CD4-positive, alpha-beta T cell (primary cell): ENCODE data around the gene SLC38A10. TPM values are rescaled to one million over a fixed set of nuclear protein-coding genes. Genes with fewer than 3 reads are reported as not detected.
A peak's percentile ranks its signal among the peaks of the same experiment; 100 is the strongest.
"Not testable (repeated sequence)": the region's sequence is repeated elsewhere in the genome, so short reads cannot be mapped to it uniquely, and the experiment has no call there.

Source experiments
- ATAC-seq: fragments of 200-7000 bp; cut with Tn5 transposase; one replicate; pipeline ENCODE4 v1.10.0; 2022; ENCODE audit warnings: mild to moderate bottlenecking; ENCODE audit not compliant: poor library complexity
- CTCF ChIA-PET: fragments of 350-600 bp; sonication (Branson Sonifier 250); formaldehyde crosslinking; loops from one replicate; lab custom pipeline; 2021; ENCODE audit warnings: antibody characterized with exemption, inconsistent platforms; lab: Charles Lee
- POLR2A ChIA-PET: fragments of 350-600 bp; sonication (Branson Sonifier 250); formaldehyde crosslinking; loops from one replicate; lab custom pipeline; 2021; ENCODE audit warnings: antibody characterized with exemption, inconsistent platforms; lab: Charles Lee
- DNase-seq, 14 experiments: peaks; one replicate each; pipeline ENCODE4 v3.0.0-alpha.2; 2013 to 2020; ENCODE audit warnings: mixed read lengths in 2 of 14
- H3K27ac ChIP-seq, 2 donors: one replicate each; pipeline versions ENCODE4 v1.5.1 to v1.7.0; 2013; ENCODE audit warnings: low read length in 2 of 2, low read depth in 1 of 2, mild to moderate bottlenecking in 1 of 2
- H3K27me3 ChIP-seq, 2 experiments: 1 replicate in 1 of 2; 2 replicates in 1 of 2; pipeline versions ENCODE4 v1.6.1 to v1.7.0; 2013; ENCODE audit warnings: low read length in 2 of 2, control low read depth in 1 of 2, mild to moderate bottlenecking in 1 of 2, moderate library complexity in 1 of 2; ENCODE audit not compliant: insufficient read depth in 2 of 2, control insufficient read depth in 1 of 2
- H3K36me3 ChIP-seq: one replicate; pipeline ENCODE4 v1.6.1; 2013; ENCODE audit warnings: low read length, control low read depth; ENCODE audit not compliant: insufficient read depth
- H3K4me1 ChIP-seq: one replicate; pipeline ENCODE4 v1.6.1; 2013; ENCODE audit warnings: low read length, control low read depth; ENCODE audit not compliant: insufficient read depth
- H3K4me3 ChIP-seq: one replicate; pipeline ENCODE4 v1.5.1; 2013; ENCODE audit warnings: mild to moderate bottlenecking, low read length, moderate library complexity
- H3K9me3 ChIP-seq, 2 experiments: 1 replicate in 1 of 2; 2 replicates in 1 of 2; pipeline versions ENCODE4 v1.6.1 to v1.7.0; 2013; ENCODE audit warnings: low read length in 2 of 2, mild to moderate bottlenecking in 2 of 2, control low read depth in 1 of 2, moderate library complexity in 1 of 2; ENCODE audit not compliant: control insufficient read depth in 1 of 2, insufficient read depth in 1 of 2
- H3K27ac Mint-ChIP-seq: one replicate; pipeline ENCODE4 v1.8.0; 2020; ENCODE audit warnings: mixed read lengths
- H3K27me3 Mint-ChIP-seq: one replicate; pipeline ENCODE4 v1.8.0; 2021; ENCODE audit warnings: mixed read lengths
- H3K36me3 Mint-ChIP-seq: one replicate; pipeline ENCODE4 v1.8.0; 2021; ENCODE audit warnings: low read depth, mixed read lengths
- H3K4me1 Mint-ChIP-seq: one replicate; pipeline ENCODE4 v1.8.0; 2021; ENCODE audit warnings: low read depth, mixed read lengths
- H3K4me3 Mint-ChIP-seq: one replicate; pipeline ENCODE4 v1.8.0; 2020; ENCODE audit warnings: mild to moderate bottlenecking, mixed read lengths
- H3K9me3 Mint-ChIP-seq: one replicate; pipeline ENCODE4 v1.8.0; 2020; ENCODE audit warnings: mixed read lengths
- intact Hi-C, 2 experiments: fragments of 100-400 bp; cut with DNase I in 1 of 2; cut with micrococcal nuclease in 1 of 2; formaldehyde crosslinking; loops; one replicate each; pipeline versions ENCODE4 v1.15.1 to v1.9.0; 2023 to 2025; cut with DNase I, micrococcal nuclease
- total RNA-seq, 174 experiments: library from RNA in 2 of 174; stranded (reverse) in 2 of 174; gene quantifications; one replicate each; pipeline ENCODE4 v1.2.3 and lab custom pipeline; 2021 to 2026
- TF ChIP-seq, protein P1 (sequence below): fragments of 200-600 bp; IDR thresholded peaks from one replicate; pipeline ENCODE4 v1.8.0; 2022; ENCODE audit warnings: antibody characterized with exemption, mild to moderate bottlenecking

Gene SLC38A10
- total RNA-seq, 2 experiments from 2014 or later: 22.8 to 26.4 TPM

- TF ChIP-seq, protein P1, sequence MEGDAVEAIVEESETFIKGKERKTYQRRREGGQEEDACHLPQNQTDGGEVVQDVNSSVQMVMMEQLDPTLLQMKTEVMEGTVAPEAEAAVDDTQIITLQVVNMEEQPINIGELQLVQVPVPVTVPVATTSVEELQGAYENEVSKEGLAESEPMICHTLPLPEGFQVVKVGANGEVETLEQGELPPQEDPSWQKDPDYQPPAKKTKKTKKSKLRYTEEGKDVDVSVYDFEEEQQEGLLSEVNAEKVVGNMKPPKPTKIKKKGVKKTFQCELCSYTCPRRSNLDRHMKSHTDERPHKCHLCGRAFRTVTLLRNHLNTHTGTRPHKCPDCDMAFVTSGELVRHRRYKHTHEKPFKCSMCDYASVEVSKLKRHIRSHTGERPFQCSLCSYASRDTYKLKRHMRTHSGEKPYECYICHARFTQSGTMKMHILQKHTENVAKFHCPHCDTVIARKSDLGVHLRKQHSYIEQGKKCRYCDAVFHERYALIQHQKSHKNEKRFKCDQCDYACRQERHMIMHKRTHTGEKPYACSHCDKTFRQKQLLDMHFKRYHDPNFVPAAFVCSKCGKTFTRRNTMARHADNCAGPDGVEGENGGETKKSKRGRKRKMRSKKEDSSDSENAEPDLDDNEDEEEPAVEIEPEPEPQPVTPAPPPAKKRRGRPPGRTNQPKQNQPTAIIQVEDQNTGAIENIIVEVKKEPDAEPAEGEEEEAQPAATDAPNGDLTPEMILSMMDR: no peak
- Mint-ChIP-seq H3K4me1 (peaks cover 13% of the 10 kb centered on the region), H3K4me3 (no peak overlapping the region), H3K27me3 (no peaks in the 10 kb centered on the region), H3K36me3 (peaks cover 30% of the 10 kb centered on the region), H3K9me3 (no peaks in the 10 kb centered on the region), H3K27ac (no peak overlapping the region)
- ChIA-PET POLR2A (interaction anchor here (1.4 kb wide), 1 partner anchor 9 kb away, joined by 4 read pairs; the partner anchor contains the start of gene TEPSIN), CTCF (no interaction called here)
- no peaks in the 10 kb centered on the region for H3K9me3 ChIP-seq
- no peak for DNase-seq
- no peaks in the 10 kb centered on the region for H3K27me3 ChIP-seq
- H3K4me1 ChIP-seq: no peaks in the 10 kb centered on the region
- H3K36me3 ChIP-seq: peaks cover 43% of the 10 kb centered on the region
- intact Hi-C loops: no loop called here
- no peak overlapping the region for H3K27ac ChIP-seq
- H3K4me3 ChIP-seq: no peak overlapping the region
- ATAC-seq: no peak
Measured at GRCh38 chr17:81229666-81229920, 65.5 kb downstream of the SLC38A10 start.

- no peaks in the 10 kb centered on the region for H3K4me1 ChIP-seq
- no peaks in the 10 kb centered on the region for H3K9me3 ChIP-seq
- DNase-seq (no peak), ATAC-seq (no peak)
- Mint-ChIP-seq H3K27me3 (no peaks in the 10 kb centered on the region), H3K36me3 (peaks cover 29% of the 10 kb centered on the region), H3K4me1 (peaks cover 12% of the 10 kb centered on the region), H3K4me3 (no peak overlapping the region), H3K9me3 (no peaks in the 10 kb centered on the region), H3K27ac (no peak overlapping the region)
- no peak overlapping the region for H3K4me3 ChIP-seq
- H3K27me3 ChIP-seq: no peaks in the 10 kb centered on the region
- intact Hi-C loops: no loop called here
- POLR2A ChIA-PET: no interaction called here
- CTCF ChIA-PET: no interaction called here
- H3K36me3 ChIP-seq: peaks cover 43% of the 10 kb centered on the region
- TF ChIP-seq, protein P1: no peak
- H3K27ac ChIP-seq: no peak overlapping the region
Measured at GRCh38 chr17:81228834-81229665, 66.1 kb downstream of the SLC38A10 start.

DNA sequence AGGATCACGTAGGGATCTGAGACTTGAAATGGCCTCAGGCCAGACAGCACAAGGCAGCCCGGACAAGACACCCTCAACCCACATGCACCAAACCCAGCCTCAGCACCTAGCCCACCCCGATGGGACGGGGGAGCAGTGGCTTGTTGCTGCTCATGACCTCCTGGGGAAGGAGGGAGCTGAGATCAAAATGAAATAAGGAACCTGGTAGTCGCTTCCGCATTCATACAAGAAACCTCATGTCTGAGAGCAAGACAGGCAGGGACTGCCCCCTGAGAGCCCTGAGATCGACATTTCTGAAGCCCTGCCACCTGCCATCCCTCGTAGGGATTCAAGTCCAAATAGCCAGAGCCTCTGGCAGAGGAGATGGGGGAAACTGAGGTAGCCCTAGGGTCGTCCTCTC, 66.7 kb downstream of the SLC38A10 start:
- POLR2A ChIA-PET: no interaction called here
- DNase-seq: peak in 2 of 14 experiments; percentile 43 to 46
- TF ChIP-seq, protein P1: no peak
- H3K27me3 ChIP-seq: no peaks in the 10 kb centered on the region
- H3K9me3 ChIP-seq: no peaks in the 10 kb centered on the region
- intact Hi-C loops: no loop called here
- H3K36me3 Mint-ChIP-seq: peaks cover 29% of the 10 kb centered on the region
- H3K4me1 ChIP-seq: peaks cover 5% of the 10 kb centered on the region
- H3K9me3 Mint-ChIP-seq: no peaks in the 10 kb centered on the region
- no peak overlapping the region for H3K4me3 Mint-ChIP-seq
- ATAC-seq: no peak
- H3K27ac Mint-ChIP-seq: no peak overlapping the region
- peaks cover 18% of the 10 kb centered on the region for H3K4me1 Mint-ChIP-seq
- peaks cover 41% of the 10 kb centered on the region for H3K36me3 ChIP-seq
- H3K27ac ChIP-seq: no peak overlapping the region
- no peak overlapping the region for H3K4me3 ChIP-seq
- CTCF ChIA-PET: no interaction called here
- H3K27me3 Mint-ChIP-seq: no peaks in the 10 kb centered on the region

DNA sequence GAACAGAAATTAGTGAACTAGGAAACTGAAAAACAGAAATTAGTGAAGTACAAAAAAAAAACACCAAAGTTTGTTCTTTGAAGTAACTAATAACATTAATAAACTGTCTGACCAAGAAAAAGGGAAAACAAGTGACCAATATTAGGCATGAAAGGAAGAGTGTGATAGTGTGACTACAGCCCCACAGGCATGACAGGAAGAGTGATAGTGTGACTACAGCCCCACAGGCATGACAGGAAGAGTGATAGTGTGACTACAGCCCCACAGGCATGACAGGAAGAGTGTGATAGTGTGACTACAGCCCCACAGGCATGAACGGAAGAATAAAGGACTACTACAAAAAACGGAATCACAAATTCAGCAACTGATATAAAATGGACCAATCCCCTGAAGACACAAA, 67.5 kb downstream of the SLC38A10 start:
- peaks cover 22% of the 10 kb centered on the region for H3K4me1 Mint-ChIP-seq
- DNase-seq: peak in 1 of 14 experiments; percentile 16
- H3K9me3 Mint-ChIP-seq, H3K4me1 ChIP-seq, ATAC-seq, H3K4me3 ChIP-seq, H3K4me3 Mint-ChIP-seq, intact Hi-C loops, H3K27me3 Mint-ChIP-seq, CTCF ChIA-PET, H3K27ac Mint-ChIP-seq, H3K9me3 ChIP-seq, H3K27ac ChIP-seq, H3K27me3 ChIP-seq: not testable (repeated sequence)
- H3K36me3 Mint-ChIP-seq: peaks cover 29% of the 10 kb centered on the region
- POLR2A ChIA-PET: interaction anchor here (1.6 kb wide), 1 partner anchor 12 kb away, joined by 7 read pairs; the partner anchor contains the start of genes NDUFAF8 and TEPSIN
- H3K36me3 ChIP-seq: peaks cover 33% of the 10 kb centered on the region
